GM18907 (cell line): ENCODE measurements around the gene MAPRE3.

ENCODE experiments used
- ATAC-seq: cut with Tn5 transposase; IDR thresholded peaks from one replicate; pipeline ENCODE4 v1.9.1; 2021; ENCODE audit warnings: mild to moderate bottlenecking, moderate library complexity; ENCODE audit not compliant: unreplicated experiment

Gene MAPRE3

DNA sequence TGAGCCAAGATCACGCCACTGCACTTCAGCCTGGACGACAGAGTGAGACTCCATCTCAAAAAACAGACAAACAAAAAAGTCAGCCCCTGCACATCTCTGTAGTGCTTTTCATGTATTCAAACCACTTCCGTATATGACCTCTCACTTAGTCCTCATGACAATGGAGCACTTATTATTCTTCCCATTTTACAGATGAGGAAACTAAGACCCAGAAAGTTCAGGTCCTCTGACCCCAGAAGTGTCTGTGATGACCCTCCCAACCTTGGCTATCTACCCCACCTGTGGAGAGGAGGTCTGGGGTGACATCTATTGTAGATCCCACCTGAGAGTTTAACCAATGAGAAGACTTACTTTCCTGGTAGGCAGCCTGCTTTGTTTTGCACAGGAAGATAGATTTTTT, 21.6 kb upstream of the MAPRE3 start:
- ATAC-seq = no peak

DNA sequence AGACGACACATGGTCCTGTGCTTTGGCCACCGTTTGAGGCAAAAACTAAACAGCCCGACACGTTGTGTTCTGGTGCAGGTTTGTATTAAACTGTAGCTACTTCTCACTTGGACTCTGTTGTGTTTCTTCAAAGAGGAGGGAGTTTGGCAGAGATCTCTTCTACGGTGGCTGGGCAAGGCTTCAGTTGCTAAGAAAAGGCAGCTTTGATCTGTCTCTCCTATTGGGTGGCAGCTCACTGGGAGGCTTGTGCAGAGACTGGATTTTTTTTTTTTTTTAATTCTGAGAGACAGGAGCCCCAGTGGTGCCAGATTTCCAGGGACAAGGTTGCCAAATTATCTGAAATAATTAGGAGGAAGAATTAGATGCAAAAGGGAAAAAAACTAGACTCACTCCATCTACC, 20.2 kb upstream of the MAPRE3 start:
- ATAC-seq = no peak

DNA sequence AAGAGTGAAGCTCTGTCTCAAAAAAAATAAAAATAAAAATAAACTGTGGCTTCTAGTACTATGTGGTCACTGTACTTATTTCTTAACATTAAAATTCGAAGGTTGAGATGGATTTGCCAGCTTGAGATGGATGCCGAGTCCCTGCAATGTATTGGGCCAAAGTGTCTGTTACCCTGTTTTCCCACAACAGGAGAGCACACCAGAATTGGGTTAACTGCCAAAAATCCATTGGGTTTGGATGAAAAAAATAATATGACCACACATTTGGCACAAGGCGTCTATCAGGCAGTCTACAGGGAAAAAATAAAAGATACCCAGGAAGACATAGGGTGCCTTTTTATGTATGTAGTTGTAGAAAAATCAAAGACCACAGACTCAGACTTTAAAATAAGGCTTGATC, 19.2 kb upstream of the MAPRE3 start:
- ATAC-seq = no peak

DNA sequence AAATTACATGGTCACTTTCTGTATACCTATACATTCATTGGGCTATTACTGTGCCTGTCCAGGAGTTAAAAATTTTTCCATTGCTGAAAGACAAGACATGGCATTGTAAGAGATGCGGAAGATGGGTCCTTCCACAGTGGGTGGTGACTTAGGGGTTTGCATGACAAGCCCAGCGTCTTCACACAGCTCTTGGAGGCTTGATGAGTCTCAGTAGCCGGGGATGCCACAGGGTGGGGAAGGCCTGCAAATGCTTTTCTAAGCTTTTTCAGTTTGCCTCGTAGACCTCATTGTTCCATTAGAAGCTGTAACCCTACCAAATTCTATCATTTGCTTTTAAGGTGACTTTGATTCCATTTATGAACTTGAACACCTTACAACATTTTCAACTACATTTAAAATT, 18.1 kb upstream of the MAPRE3 start:
- no peak for ATAC-seq

DNA sequence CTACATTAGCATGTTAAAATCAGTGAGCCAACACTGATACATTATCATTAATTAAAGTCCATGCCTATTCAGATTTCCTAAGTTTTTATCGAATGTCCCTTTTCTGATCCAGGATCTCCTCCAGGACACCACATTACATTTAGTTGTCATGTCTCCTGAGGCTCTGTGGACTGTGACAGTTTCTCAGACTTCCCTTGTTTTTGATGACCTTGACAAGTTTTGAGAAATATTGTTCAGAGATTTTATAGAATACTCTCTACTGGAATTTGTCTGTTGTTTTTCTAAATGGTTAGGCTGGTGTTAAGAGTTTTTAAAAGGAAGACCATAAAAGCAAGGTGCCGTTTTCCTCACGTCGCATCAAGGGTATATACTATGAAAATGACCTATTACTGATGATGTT, 16.3 kb upstream of the MAPRE3 start:
- ATAC-seq = no peak

DNA sequence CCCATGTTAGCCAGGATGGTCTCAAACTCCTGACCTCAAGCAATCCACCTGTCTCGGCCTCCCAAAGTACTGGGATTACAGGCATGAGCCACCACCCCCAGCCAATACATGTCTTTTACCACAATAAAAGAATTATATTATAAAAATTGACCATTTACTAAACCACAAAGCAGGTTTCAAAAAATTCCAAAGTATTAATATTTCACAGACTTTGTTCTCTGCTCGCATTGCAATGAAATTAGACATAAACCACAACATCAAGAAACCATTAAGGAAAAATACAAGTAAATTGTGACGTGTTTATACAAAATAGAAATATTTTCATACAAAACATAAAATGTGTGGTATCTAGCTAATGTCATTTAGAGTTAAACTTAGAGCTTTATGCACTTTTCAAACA, 13.4 kb upstream of the MAPRE3 start:
- no peak for ATAC-seq

DNA sequence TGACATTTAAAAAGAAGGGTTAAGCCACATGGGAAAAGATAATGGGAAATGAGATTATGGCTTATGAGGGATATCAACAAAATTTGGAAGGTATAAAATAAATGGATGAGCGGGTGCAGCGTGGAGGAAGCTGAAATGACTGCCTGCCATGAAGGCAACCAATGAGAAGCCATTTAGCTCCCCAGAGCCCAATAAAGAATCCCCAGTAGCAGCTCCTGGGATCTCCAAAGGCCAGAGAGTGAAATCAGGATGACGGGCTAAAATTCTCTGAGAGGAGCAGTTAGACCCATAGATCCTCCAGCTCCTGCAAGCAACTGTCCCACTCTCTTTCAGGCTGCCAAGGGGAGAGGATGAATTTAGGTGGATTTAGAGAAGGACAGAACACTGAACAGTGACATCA, 12.9 kb upstream of the MAPRE3 start:
- no peak for ATAC-seq

DNA sequence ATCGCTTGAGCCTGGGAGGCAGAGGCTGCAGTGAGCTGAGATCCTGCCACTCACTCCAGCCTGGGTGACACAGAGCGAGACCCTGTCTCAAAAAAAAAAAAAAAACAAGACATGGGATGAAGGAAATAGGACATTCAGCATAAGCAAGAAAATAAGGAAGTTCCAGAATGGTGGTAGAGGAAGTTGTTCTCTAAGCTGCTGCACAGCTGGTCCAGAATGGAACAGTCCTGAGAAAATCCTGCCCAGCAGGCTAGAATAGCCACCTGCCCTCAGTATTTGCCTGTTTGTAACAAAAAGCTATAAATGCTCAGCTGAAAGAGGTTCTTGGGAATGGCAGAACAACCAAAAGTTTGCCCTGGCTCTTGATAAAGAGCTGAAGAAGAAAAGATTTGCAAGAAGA, 11.1 kb upstream of the MAPRE3 start:
- no peak for ATAC-seq

DNA sequence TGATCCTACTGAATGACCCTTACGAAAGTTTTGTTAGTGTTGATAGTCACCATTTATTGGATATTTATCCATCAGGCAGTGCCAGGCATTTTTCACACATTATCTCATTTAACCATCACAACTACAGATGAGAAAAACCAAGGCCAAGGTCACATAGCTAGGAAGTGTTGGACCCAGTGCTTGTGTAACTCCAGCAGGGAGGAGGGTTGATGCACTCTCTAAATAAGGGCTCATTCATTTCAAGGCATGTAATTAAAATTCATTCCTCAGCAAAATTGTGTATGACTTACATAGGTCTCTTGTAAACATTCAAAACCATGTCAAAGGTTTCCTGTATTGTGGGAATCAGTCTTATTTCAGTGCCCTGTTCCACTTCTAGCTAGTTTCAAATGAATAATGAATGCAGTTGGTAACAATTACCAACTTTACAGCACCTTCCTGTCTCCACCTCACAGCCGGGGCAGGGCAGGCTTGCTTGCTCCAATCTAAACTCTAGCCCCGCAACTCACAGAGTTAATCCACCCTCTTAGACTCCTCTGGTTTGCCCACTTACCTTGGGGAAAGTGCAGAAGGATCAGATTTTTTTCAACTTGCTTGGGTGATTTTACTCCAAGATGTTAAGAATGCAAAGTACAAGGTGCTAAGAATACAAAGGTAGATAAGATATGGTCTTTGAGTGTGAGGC, 5.8 kb upstream of the MAPRE3 start:
- ATAC-seq = no peak

DNA sequence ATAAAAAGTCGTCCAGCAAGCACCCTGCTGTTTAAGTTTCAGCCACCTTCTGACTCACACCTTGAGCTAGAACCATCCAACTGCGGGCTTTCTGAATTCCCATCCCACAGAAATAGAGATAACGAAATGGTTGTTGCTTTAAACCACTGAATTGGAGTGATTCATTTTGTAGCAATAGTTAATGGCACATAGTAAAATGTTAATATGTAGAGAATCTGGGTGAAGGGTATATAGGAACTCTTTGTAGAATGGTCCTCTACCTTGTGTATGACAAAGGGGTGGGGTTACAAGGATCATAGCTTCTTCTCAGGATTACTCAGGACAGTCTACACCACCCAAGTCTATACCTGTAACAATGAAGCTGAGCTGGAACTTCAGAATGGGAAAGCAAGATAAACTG, 2.4 kb upstream of the MAPRE3 start:
- no peak for ATAC-seq

DNA sequence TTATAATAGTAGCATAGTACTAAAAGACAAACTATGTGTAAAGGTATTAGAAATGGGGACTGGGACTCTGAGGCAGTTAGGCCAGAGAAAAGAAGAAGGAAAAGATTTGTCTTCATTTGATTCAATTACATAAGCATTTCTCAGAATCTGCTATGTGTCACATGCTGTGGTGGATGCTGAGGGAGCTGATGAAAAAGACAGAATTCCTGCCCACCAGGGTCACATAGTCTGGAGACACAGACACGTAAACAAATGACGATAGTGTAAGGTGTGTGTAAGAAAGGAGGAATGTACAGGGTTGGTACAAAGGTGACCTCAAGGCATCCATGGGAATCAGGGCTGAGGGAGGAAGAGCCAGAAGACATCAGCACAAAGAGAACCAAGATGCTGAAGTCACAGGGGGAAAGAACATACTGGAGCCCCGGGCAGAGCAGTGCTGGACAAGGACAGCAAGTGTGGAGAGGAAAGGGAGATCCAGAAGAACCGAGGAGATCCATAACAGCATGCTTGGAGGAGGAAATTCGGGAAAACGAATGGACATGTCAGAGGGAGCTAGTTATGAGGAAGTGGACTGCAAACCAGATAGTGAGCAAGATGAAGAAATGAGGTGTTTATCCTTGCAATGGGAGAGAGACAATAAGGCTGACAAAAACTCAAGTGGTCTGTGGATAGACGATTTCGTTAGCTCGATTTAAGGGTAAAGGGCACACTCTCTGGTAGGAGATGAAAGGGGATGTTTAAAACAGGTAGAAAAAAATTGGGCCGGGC, 1.2 kb upstream of the MAPRE3 start:
- ATAC-seq = no peak

DNA sequence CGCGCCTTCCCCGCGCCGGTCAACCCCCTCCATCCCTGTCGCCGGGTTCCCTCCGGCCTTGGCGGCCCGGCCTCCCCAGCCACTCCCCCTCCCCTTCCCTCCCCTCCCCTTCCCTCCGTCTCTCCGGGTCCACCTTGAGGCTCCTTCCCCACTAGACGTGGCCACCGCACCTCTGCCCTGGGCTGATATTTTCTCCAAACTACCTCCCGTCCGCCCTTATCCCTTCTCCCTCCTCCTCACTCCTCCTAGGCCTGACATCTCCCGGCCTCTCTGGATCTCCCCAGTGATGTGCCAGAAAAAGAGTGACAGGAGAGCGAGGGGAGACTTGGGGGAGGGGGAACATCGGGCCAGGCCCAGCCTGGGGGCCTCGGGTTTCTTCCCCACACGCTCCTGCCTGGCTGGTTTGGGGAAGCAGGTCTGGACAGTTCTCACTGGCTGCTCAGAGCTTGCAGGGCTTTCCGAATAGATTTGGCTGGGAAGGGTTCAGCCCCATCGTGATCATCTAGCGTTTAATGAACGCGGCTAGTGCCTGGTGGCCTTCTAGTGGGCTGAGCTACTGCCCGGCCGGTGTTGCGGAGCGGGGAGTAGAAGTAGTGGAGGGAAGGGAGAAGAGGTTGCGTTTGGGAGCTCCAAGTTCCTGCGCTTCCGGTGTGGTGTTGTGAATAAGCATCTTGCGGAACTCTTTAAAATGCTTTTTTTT, 641 bp downstream of the MAPRE3 start:
- no peak for ATAC-seq

DNA sequence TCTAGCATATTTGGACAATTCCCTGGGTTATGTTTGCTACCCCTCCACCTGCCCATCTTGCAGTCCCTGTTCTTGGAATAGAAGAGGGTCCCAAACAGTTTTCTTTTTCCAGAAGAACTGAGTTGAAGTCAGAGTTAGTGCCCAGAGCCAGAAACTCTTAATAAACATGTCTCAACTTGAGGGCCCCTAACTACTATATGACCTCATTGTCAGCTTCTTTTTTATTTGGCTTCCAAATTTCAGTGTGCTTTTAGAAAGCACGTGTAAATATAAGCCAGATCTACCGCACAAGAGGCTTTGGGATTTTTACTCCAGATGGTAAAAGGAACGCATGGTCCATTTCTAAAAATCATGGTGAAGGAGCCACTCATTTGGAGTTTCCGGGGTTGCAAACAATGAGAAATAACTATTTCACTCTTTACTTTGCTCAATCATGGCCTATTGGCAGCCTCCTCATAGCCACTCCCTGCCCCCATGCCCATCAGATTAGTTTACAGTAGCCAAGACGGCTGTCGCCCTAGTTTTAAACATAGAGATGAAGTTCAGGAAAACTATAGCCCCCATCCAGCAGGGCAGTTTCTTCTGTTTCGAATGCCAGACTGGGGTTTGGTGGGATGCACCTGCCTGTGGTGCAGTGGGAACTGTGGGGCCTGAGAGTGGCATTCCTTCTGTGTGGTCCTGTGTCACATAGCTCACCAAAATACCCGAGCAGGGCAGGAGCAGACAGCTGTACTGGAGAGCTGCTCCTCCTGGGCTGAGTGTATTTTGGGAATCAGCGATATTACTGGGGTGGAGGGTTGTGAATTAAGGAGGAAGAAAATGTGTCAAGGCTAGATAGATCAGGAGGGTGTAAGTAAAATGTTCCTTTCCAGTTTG, 1.7 kb downstream of the MAPRE3 start:
- ATAC-seq = no peak

DNA sequence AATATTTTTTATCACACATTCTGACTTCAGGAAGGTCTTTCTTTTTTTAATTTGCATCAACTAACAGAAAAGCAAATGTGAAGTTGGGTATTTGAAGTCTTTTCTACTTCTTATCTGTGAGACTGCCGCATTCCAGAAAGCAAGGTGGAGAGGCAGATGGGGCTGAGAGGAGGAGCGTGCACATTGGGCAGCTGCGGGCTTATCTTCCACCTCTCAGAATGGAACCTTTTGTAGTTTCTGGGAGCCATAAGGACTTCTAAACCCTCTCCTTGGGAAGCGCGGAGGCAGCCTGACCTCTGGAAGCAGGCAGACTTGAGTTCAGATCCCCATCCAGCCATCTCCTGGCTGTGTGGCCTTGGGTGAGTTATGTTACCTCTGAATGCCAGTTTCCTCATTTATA, 3.9 kb downstream of the MAPRE3 start:
- ATAC-seq = no peak

DNA sequence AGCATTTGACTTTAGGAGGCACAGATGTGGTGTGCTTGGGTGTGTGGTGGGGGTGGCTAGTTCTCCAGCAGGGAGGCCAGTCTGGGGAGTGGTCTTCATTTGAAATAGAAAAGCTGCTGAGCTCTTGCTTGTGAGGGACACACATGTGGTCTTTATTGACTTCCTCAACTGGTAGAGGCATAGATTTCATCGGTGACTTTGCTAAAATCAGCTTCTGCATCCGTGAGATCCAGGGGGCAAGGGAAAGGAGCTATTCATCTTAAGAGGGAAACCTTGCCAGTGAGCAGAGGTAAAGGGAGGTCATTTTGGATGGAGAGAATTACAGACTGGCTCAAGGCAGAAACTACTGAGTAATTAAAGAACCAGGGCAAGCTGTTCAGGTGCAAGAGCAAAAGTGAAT, 4.7 kb downstream of the MAPRE3 start:
- ATAC-seq = no peak

DNA sequence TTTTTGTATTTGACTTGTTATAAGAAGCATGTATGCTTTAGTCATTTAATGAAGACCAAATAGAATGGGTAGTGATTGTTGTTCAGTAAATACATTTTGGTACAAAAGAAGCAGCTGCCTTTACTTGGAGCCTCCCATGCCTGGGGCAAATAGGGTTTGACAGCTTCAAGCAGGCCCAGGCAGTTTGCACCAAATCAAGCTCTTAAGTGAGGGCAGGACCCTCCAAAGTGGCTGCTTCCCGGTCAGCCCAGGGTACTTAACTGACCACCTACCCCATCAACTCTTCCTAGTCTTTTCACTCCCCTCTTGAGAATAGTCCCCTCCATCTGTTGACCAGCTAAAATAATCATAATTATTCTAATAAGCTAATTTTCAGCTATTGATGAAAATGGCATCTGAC, 5.2 kb downstream of the MAPRE3 start:
- no peak for ATAC-seq

DNA sequence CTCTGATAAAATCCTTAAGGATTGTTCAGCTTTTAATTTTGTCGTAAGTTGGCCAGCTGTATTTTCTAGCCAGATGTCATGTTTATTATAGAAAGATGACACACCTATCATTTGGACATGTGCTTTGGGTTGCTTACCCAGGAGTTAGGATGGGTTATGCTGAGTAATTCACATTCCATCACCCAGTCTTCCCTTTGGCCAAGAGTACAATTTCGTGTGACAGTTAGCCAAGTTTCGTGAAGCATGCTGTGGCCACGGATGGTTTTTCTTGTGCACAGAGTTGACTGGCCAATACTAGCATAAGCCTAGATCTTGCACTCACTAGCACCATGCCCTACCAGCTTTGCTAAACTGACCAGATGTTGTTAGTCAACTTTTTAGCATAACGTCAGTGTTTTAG, 5.8 kb downstream of the MAPRE3 start:
- ATAC-seq = no peak

DNA sequence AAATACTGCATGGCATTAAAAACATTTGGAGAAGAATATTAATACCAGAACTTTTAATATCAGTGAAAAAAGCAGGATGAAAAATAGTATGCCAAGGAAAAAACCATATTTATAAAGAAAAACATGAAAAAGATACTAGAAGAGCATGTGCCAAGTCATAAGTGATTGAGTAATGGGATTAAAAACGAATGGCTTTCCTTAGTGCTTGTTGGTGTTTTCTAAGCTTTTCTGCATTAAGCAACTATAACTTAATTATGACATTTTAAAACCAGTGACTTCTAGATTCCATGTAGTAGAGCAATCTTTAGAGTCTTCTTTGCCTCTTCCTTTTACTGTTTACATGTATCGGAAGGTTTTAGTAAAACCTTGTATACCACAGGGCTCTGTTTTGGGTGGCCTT, 6.6 kb downstream of the MAPRE3 start:
- ATAC-seq = no peak

DNA sequence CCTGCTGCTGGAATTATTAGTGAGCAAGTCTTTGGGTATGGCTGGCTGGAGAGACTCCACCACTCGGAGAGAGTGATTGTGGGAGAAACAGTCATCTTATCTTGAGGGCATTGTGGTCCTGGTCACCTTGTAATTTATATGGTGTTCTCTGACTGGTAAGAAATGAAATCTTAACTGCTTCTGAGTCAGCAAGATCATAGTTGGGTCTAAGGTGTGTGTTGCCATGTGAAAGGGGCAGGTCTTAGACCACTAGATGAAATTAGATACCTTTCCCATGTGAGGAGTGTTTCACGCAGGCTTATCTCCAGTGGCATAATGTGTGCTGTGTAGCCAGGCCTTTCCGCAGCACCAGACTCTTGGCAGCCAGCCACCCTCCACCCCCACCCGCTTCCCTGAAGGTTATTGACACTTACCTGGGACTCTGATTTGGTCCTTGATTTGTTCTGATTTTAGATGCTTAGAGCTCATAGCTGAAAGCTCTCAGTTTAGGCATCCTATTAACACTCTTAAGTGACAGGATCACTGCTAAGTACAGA, 7.7 kb downstream of the MAPRE3 start:
- no peak for ATAC-seq

DNA sequence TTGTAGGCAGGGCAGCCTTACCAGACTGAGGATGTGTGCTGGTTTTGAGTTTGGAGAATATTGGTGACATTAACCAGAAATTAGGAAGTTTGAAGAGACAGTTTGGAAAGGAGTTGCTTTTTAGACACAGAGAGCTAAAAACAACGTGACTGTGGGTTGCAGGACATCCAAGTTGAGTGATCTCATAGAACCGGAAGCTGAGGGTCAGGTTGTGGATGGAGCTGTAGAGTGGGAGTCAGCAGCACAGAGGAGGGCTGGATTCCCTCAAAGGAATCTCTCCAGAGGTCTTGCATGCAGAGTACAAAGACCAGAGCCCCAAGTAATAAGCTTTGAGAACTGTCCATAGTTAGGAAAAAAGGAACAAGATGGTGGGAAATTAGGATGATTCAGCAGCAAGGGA, 9.3 kb downstream of the MAPRE3 start:
- no peak for ATAC-seq

DNA sequence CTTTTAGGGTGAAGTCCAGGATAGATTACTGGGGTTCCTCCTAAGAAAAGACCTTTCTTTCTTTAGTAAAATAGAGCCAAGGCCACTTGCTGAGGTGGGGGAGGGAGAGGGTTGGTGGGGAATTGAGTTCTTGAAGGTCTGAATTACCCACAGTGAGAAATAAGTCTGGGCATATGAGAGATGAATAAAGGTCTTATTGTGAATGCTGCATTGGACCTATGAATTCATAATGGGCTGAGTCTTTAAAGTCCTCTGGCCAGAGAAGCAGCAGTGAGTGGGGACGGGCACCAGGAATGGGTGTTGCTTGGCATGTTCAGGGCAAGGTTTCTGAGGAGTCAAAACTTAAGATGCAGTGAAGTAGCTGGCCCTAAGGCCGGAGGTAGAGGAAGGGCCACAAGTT, 10.5 kb downstream of the MAPRE3 start:
- no peak for ATAC-seq
